RWPE2 (cell line): ENCODE measurements around the gene PRRX1.

Experiments used
- ATAC-seq: fragments of 200-7000 bp; cut with Tn5 transposase; 3 replicates; pipeline ENCODE4 v1.9.1; 2021; ENCODE audit warnings: low read depth
- DNase-seq: peaks from one replicate; pipeline ENCODE4 v3.0.0-alpha.2; 2020; ENCODE audit warnings: low spot score
- H3K27ac ChIP-seq: fragments of 450-650 bp; 2 replicates; pipeline ENCODE4 v1.5.1; 2017; ENCODE audit warnings: mild to moderate bottlenecking; ENCODE audit not compliant: poor library complexity, severe bottlenecking
- H3K27me3 ChIP-seq: fragments of 250-450 bp; sonication (Bioruptor Pico); 2 replicates; pipeline ENCODE4 v1.5.1; 2021; ENCODE audit warnings: mild to moderate bottlenecking, moderate library complexity; ENCODE audit not compliant: insufficient read depth, poor library complexity, severe bottlenecking
- H3K36me3 ChIP-seq: fragments of 250-450 bp; sonication (Bioruptor Pico); 2 replicates; pipeline ENCODE4 v1.5.1; 2020; ENCODE audit warnings: low read depth, mild to moderate bottlenecking, moderate library complexity
- H3K4me1 ChIP-seq: fragments of 250-450 bp; sonication (Bioruptor Pico); 2 replicates; pipeline ENCODE4 v1.5.1; 2021; ENCODE audit warnings: mild to moderate bottlenecking, moderate library complexity; ENCODE audit not compliant: insufficient read depth, poor library complexity, severe bottlenecking
- H3K4me3 ChIP-seq: fragments of 250-450 bp; sonication (Bioruptor Pico); 2 replicates; pipeline ENCODE4 v1.5.1; 2021; ENCODE audit warnings: mild to moderate bottlenecking, moderate library complexity; ENCODE audit not compliant: severe bottlenecking
- H3K9me3 ChIP-seq: fragments of 250-450 bp; sonication (Bioruptor Pico); 2 replicates; pipeline ENCODE4 v1.5.1; 2021; ENCODE audit warnings: mild to moderate bottlenecking, moderate library complexity; ENCODE audit not compliant: severe bottlenecking
- CTCF ChIP-seq: fragments of 450-650 bp; IDR thresholded peaks from one replicate; pipeline ENCODE4 v1.5.1; 2017; ENCODE audit warnings: mild to moderate bottlenecking, moderate library complexity; ENCODE audit not compliant: poor library complexity, severe bottlenecking

The PRRX1 gene

DNA sequence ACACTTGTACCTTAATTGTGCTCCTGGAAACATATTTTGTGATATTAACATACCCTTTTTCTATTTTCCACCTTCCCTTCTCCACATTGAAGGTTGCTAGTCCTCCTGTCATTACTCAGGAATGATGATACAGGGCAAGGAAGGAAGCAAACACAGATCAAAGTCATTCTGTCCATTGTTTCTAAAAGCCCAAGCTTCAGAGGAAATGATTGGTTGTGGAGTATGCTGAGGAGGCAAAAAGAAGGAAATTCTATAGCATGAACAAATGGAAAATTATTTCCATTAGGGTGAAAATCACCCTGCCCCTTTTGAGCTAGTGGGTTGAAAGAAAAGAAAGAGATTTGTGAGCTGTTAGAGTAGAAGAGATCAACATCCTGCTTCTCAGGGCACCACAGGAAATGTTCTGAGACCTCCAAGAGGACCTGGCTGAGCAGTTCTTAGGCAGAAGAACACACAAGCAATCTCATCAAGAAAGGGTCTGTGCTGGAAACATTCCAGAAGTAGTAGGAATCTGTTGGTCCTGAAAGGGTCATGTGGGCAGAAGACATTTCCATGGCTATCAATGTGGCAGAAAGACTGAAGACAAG, 29.0 kb upstream of the PRRX1 start:
- ATAC-seq (no peak; the same call in 2 of the 3 replicates), DNase-seq (no peak)
- no peak overlapping the region for H3K4me3 ChIP-seq
- no peaks in the 10 kb centered on the region for H3K36me3 ChIP-seq
- no peaks in the 10 kb centered on the region for H3K27me3 ChIP-seq
- H3K9me3 ChIP-seq = no peaks in the 10 kb centered on the region
- TF ChIP-seq CTCF = no peak
- no peaks in the 10 kb centered on the region for H3K4me1 ChIP-seq
- no peak overlapping the region for H3K27ac ChIP-seq

- H3K4me1 ChIP-seq = no peaks in the 10 kb centered on the region
- no peak overlapping the region for H3K27ac ChIP-seq
- no peaks in the 10 kb centered on the region for H3K36me3 ChIP-seq
- DNase-seq (no peak), ATAC-seq (no peak; the same call in 2 of the 3 replicates)
- H3K27me3 ChIP-seq = no peaks in the 10 kb centered on the region
- no peak overlapping the region for H3K4me3 ChIP-seq
- TF ChIP-seq CTCF = no peak
- no peaks in the 10 kb centered on the region for H3K9me3 ChIP-seq
These were observed 23.4 kb upstream of the PRRX1 start for GRCh38 chr1:170640581-170640980.

- Histone ChIP-seq H3K9me3 (no peaks in the 10 kb centered on the region), H3K4me3 (no peak overlapping the region), H3K27ac (no peak overlapping the region), H3K4me1 (no peaks in the 10 kb centered on the region), H3K36me3 (no peaks in the 10 kb centered on the region), H3K27me3 (peaks cover 24% of the 10 kb centered on the region)
- no peak for TF ChIP-seq CTCF
- DNase-seq = no peak
- ATAC-seq = no peak
These were observed 6.6 kb upstream of the PRRX1 start for GRCh38 chr1:170657275-170657853.

DNA sequence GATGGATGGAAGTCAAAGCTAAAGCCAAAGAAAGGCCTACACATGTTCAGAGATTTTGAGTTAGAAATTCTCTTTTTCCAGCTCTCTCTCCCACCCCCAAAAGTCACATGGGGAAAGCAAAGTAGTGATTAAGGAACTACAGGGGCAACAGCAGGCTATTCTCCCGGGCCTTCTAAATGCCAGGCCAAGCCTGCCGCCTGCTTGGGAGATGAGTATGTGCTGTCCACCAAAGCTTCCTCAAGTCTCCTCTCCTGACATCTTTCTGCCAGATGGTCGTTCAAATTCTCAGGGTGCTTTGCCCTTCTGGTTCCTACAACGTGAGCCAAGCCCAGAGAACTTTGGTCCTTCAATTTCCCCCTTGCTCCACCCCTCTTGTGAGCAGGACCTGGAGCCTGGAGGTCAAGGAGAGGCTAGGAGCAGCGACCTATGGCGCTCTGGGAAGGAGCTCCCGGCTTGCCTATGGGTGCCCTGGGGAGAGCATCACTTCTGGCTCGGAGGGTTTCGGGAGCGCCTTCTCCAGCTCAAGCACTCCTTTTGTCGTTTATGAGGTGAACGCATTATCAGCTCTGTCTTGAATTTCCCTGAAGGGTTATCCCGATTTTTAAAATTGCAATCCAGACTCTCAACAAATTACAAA, 4.4 kb upstream of the PRRX1 start:
- Histone ChIP-seq H3K9me3 (no peaks in the 10 kb centered on the region), H3K4me1 (no peaks in the 10 kb centered on the region), H3K27me3 (peaks cover 46% of the 10 kb centered on the region), H3K4me3 (no peak overlapping the region), H3K27ac (no peak overlapping the region), H3K36me3 (no peaks in the 10 kb centered on the region)
- DNase-seq (no peak), ATAC-seq (no peak)
- TF ChIP-seq CTCF = no peak

- DNase-seq = no peak
- no peak overlapping the region for H3K27ac ChIP-seq
- no peaks in the 10 kb centered on the region for H3K4me1 ChIP-seq
- ATAC-seq = no peak
- no peaks in the 10 kb centered on the region for H3K36me3 ChIP-seq
- no peaks in the 10 kb centered on the region for H3K9me3 ChIP-seq
- H3K4me3 ChIP-seq = no peak overlapping the region
- H3K27me3 ChIP-seq = peaks cover 54% of the 10 kb centered on the region
- TF ChIP-seq CTCF = no peak
These were observed 3.6 kb upstream of the PRRX1 start for GRCh38 chr1:170660281-170660713.
